Measurements from ENCODE around the gene ULK2.
"Not testable (repeated sequence)": the region's sequence is repeated elsewhere in the genome, so short reads cannot be mapped to it uniquely, and the experiment has no call there.

Gene ULK2

GRCh38 chr17:19773534-19773933 lies 94.2 kb downstream of the ULK2 start:
- FAIRE-seq, result no peak
- DNase-seq (ENCODE audit: insufficient read length), result no peak
- TF ChIP-seq TAF1 (IDR thresholded peaks at IDR 0.05; ENCODE audit: borderline replicate concordance, low read depth, low read length) (no peak), POLR2A (IDR thresholded peaks at IDR 0.05; ENCODE audit: low read depth, low read length) (no peak), POLR2AphosphoS5 (IDR thresholded peaks at IDR 0.05; ENCODE audit: low read depth, low read length) (no peak)

GRCh38 chr17:19771971-19772630 lies 95.6 kb downstream of the ULK2 start:
- FAIRE-seq (no peak), DNase-seq (ENCODE audit: insufficient read length) (no peak)
- TF ChIP-seq TAF1 (IDR thresholded peaks at IDR 0.05; ENCODE audit: borderline replicate concordance, low read depth, low read length), result no peak
- no peak for TF ChIP-seq POLR2AphosphoS5 (IDR thresholded peaks at IDR 0.05; ENCODE audit: low read depth, low read length)
- TF ChIP-seq POLR2A (IDR thresholded peaks at IDR 0.05; ENCODE audit: low read depth, low read length), result no peak

- no peak for TF ChIP-seq TAF1 (IDR thresholded peaks at IDR 0.05; ENCODE audit: borderline replicate concordance, low read depth, low read length)
- no peak for TF ChIP-seq POLR2AphosphoS5 (IDR thresholded peaks at IDR 0.05; ENCODE audit: low read depth, low read length)
- no peak for TF ChIP-seq POLR2A (IDR thresholded peaks at IDR 0.05; ENCODE audit: low read depth, low read length)
- DNase-seq (ENCODE audit: insufficient read length), result no peak
- FAIRE-seq, result no peak
These were observed 96.6 kb downstream of the ULK2 start for GRCh38 chr17:19770985-19771735.

GRCh38 chr17:19769946-19770652 lies 97.6 kb downstream of the ULK2 start:
- no peak for TF ChIP-seq POLR2A (IDR thresholded peaks at IDR 0.05; ENCODE audit: low read depth, low read length)
- TF ChIP-seq TAF1 (IDR thresholded peaks at IDR 0.05; ENCODE audit: borderline replicate concordance, low read depth, low read length), result no peak
- no peak for TF ChIP-seq POLR2AphosphoS5 (IDR thresholded peaks at IDR 0.05; ENCODE audit: low read depth, low read length)
- FAIRE-seq (no peak), DNase-seq (ENCODE audit: insufficient read length) (no peak)

GRCh38 chr17:19768046-19768782 lies 99.5 kb downstream of the ULK2 start:
- no peak for TF ChIP-seq POLR2A (IDR thresholded peaks at IDR 0.05; ENCODE audit: low read depth, low read length)
- no peak for TF ChIP-seq POLR2AphosphoS5 (IDR thresholded peaks at IDR 0.05; ENCODE audit: low read depth, low read length)
- no peak for TF ChIP-seq TAF1 (IDR thresholded peaks at IDR 0.05; ENCODE audit: borderline replicate concordance, low read depth, low read length)
- DNase-seq (ENCODE audit: insufficient read length), result no peak
- FAIRE-seq, result peak; percentile 74

GRCh38 chr17:19766421-19767270 lies 101.1 kb downstream of the ULK2 start:
- DNase-seq (ENCODE audit: insufficient read length) (peak; percentile 81), FAIRE-seq (peak; percentile 91)
- TF ChIP-seq TAF1 (IDR thresholded peaks at IDR 0.05; ENCODE audit: borderline replicate concordance, low read depth, low read length) (no peak), POLR2AphosphoS5 (IDR thresholded peaks at IDR 0.05; ENCODE audit: low read depth, low read length) (no peak), POLR2A (IDR thresholded peaks at IDR 0.05; ENCODE audit: low read depth, low read length) (no peak)

GRCh38 chr17:19766016-19766415 lies 101.7 kb downstream of the ULK2 start:
- FAIRE-seq (no peak), DNase-seq (ENCODE audit: insufficient read length) (no peak)
- TF ChIP-seq POLR2A (IDR thresholded peaks at IDR 0.05; ENCODE audit: low read depth, low read length) (no peak), POLR2AphosphoS5 (IDR thresholded peaks at IDR 0.05; ENCODE audit: low read depth, low read length) (no peak), TAF1 (IDR thresholded peaks at IDR 0.05; ENCODE audit: borderline replicate concordance, low read depth, low read length) (no peak)

GRCh38 chr17:19763991-19764390 lies 103.7 kb downstream of the ULK2 start:
- DNase-seq (ENCODE audit: insufficient read length); FAIRE-seq: not testable (repeated sequence)

GRCh38 chr17:19763416-19763815 lies 104.3 kb downstream of the ULK2 start:
- DNase-seq (ENCODE audit: insufficient read length) (no peak), FAIRE-seq (no peak)
- TF ChIP-seq TAF1 (IDR thresholded peaks at IDR 0.05; ENCODE audit: borderline replicate concordance, low read depth, low read length) (no peak), POLR2A (IDR thresholded peaks at IDR 0.05; ENCODE audit: low read depth, low read length) (no peak), POLR2AphosphoS5 (IDR thresholded peaks at IDR 0.05; ENCODE audit: low read depth, low read length) (no peak)

- FAIRE-seq, result peak; percentile 70
- TF ChIP-seq TAF1 (IDR thresholded peaks at IDR 0.05; ENCODE audit: borderline replicate concordance, low read depth, low read length) (no peak), POLR2AphosphoS5 (IDR thresholded peaks at IDR 0.05; ENCODE audit: low read depth, low read length) (no peak), POLR2A (IDR thresholded peaks at IDR 0.05; ENCODE audit: low read depth, low read length) (no peak)
- peak; percentile 74 for DNase-seq (ENCODE audit: insufficient read length)
These were observed 105.2 kb downstream of the ULK2 start for GRCh38 chr17:19762515-19762961.
